Cardiac muscle cell (in vitro differentiated cells and primary cell): ENCODE data around the gene GKN2. TPM values are rescaled to one million over a fixed set of nuclear protein-coding genes. Genes with fewer than 3 reads are reported as not detected.
A peak's percentile ranks its signal among the peaks of the same experiment; 100 is the strongest.

ENCODE experiments used
- DNase-seq, 2 donors: peaks; one replicate each; pipeline versions ENCODE4 v3.0.0 to v3.0.0-alpha.2; 2010 to 2017; ENCODE audit warnings: low read depth in 1 of 2, low spot score in 1 of 2
- H3K27ac ChIP-seq: fragments of 200-600 bp; sonication (generic); 2 replicates; pipeline ENCODE4 v1.5.1; 2016
- H3K27me3 ChIP-seq: fragments of 200-600 bp; sonication (generic); 2 replicates; pipeline ENCODE4 v1.6.0; 2016; ENCODE audit warnings: control low read depth
- H3K36me3 ChIP-seq: fragments of 200-600 bp; sonication (generic); 2 replicates; pipeline ENCODE4 v1.5.1; 2016; ENCODE audit warnings: control low read depth
- H3K4me1 ChIP-seq: fragments of 200-600 bp; sonication (generic); 2 replicates; pipeline ENCODE4 v1.8.1; 2017; ENCODE audit warnings: low read depth, mild to moderate bottlenecking, mixed run types
- H3K4me3 ChIP-seq: fragments of 200-600 bp; sonication (generic); 2 replicates; pipeline ENCODE4 v1.5.1; 2016; ENCODE audit warnings: mild to moderate bottlenecking
- H3K9me3 ChIP-seq: fragments of 200-600 bp; sonication (generic); 2 replicates; pipeline ENCODE4 v1.5.1; 2017; ENCODE audit warnings: low read depth, mild to moderate bottlenecking, control low read depth
- CTCF ChIP-seq: IDR thresholded peaks from 2 replicates; pipeline ENCODE4 v1.5.1; 2012; ENCODE audit warnings: low read depth, mild to moderate bottlenecking, low read length
- polyA plus RNA-seq: library from polyadenylated mRNA; unstranded; fragments of >200 nt; fragmentation: Nextera tagmentation; extraction: Ambion mirVana; gene quantifications from 2 replicates; pipeline ENCODE4 v1.2.1, GENCODE V29; 2016
- total RNA-seq: library from RNA; depleted of rRNA; stranded (reverse); fragments of >200 nt; gene quantifications from 2 replicates; pipeline ENCODE4 v1.2.3, GENCODE V29; 2016

Gene GKN2
- total and polyA plus RNA-seq, 2 experiments from 2014 or later = not detected

- H3K27me3 ChIP-seq = peaks cover 8% of the 10 kb centered on the region
- TF ChIP-seq CTCF = no peak
- no peak for DNase-seq
- H3K4me1 ChIP-seq = no peaks in the 10 kb centered on the region
- H3K9me3 ChIP-seq = no peaks in the 10 kb centered on the region
- H3K27ac ChIP-seq = no peak overlapping the region
- no peak overlapping the region for H3K4me3 ChIP-seq
- H3K36me3 ChIP-seq = no peaks in the 10 kb centered on the region
Measured at GRCh38 chr2:68937346-68938055, 15.2 kb downstream of the GKN2 start.

DNA sequence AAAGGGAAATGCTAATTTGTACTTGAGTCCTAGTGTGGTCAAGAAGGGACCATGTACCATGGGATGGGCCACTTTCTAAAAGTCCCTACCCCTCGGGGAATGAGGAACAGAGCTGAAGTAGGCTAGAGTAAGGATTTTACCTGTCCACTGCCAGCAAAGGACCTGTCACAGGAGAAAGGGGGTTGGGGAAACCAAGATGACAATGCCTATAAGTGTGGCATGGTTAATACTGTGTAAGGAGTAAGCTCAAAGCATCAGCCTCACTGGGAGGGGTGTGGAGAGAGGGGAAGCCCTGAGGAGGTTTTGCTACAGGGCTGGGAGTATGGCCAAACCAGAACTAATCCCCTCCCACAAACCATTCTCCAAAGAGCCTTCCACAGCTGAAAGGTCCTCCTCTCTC is 15.8 kb downstream of the GKN2 start:
- Histone ChIP-seq H3K36me3 (no peaks in the 10 kb centered on the region), H3K4me1 (no peaks in the 10 kb centered on the region), H3K27me3 (peaks cover 8% of the 10 kb centered on the region), H3K9me3 (no peaks in the 10 kb centered on the region), H3K27ac (no peak overlapping the region), H3K4me3 (no peak overlapping the region)
- peak in 1 of 2 donors; percentile 33 for DNase-seq
- no peak for TF ChIP-seq CTCF

DNA sequence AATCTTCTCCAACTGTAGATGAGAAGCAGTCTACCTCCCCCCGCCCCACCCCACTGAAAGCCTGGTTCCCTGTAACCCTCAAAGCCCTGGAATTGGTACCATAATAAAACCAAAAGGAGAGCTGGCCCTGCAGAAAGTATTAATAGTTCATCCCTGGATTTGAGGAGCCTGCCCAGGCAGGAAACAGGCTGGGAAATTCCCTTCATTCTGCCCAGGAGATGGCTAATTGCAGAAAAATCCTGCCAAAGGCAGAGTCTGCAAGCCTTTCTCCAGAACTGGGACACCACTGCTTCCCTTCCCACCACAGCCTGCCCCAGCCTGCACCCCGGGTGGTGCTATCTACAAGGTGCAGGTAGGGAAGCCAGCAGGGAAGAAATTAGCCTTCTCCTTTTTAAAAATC is 16.3 kb downstream of the GKN2 start:
- no peak for TF ChIP-seq CTCF
- H3K27ac ChIP-seq = no peak overlapping the region
- peaks cover 8% of the 10 kb centered on the region for H3K27me3 ChIP-seq
- no peak overlapping the region for H3K4me3 ChIP-seq
- H3K36me3 ChIP-seq = no peaks in the 10 kb centered on the region
- H3K4me1 ChIP-seq = no peaks in the 10 kb centered on the region
- DNase-seq = peak in 1 of 2 donors; percentile 52
- H3K9me3 ChIP-seq = no peaks in the 10 kb centered on the region

- peaks cover 8% of the 10 kb centered on the region for H3K27me3 ChIP-seq
- H3K27ac ChIP-seq = no peak overlapping the region
- DNase-seq = no peak
- H3K36me3 ChIP-seq = no peaks in the 10 kb centered on the region
- H3K4me3 ChIP-seq = no peak overlapping the region
- H3K4me1 ChIP-seq = no peaks in the 10 kb centered on the region
- no peak for TF ChIP-seq CTCF
- no peaks in the 10 kb centered on the region for H3K9me3 ChIP-seq
Measured at GRCh38 chr2:68935471-68935870, 17.2 kb downstream of the GKN2 start.

GRCh38 chr2:68934021-68934420 is 18.7 kb downstream of the GKN2 start:
- TF ChIP-seq CTCF = no peak
- Histone ChIP-seq H3K27ac (no peak overlapping the region), H3K27me3 (peaks cover 8% of the 10 kb centered on the region), H3K9me3 (no peaks in the 10 kb centered on the region), H3K4me3 (no peak overlapping the region), H3K36me3 (no peaks in the 10 kb centered on the region), H3K4me1 (no peaks in the 10 kb centered on the region)
- no peak for DNase-seq
